ENCODE results near the gene SRBD1. TPM values are rescaled to one million over a fixed set of nuclear protein-coding genes. Genes with fewer than 3 reads are reported as not detected.

The SRBD1 gene
- total RNA-seq, 2 donors from 2014 or later, result 19.0 to 22.3 TPM

DNA sequence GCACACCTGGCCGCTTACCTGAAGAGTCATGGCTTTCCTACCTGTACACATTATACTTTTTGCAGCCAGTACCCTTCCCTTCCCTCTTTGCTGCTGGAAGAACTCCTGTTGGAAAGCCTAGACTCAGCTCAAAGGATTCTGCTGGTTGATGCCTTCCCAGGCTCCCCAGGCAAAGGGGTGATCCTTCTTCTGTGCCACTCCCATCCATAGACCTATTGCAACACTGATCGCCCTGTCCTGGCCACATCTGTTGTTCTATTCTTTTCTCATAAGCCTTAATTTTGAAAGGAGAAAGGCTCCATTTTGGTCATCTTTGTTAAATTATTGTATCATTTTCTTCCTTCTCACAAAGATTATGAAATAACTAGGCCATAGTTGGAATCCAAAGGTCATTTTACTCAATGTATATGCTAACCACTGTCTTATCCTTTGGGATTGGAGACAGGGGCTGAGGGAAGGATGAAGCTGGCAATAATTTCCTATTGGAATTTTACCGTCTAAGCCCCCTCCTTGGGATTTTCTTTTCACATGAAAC lies 37.0 kb upstream of the SRBD1 start:
- TF ChIP-seq, protein P1, sequence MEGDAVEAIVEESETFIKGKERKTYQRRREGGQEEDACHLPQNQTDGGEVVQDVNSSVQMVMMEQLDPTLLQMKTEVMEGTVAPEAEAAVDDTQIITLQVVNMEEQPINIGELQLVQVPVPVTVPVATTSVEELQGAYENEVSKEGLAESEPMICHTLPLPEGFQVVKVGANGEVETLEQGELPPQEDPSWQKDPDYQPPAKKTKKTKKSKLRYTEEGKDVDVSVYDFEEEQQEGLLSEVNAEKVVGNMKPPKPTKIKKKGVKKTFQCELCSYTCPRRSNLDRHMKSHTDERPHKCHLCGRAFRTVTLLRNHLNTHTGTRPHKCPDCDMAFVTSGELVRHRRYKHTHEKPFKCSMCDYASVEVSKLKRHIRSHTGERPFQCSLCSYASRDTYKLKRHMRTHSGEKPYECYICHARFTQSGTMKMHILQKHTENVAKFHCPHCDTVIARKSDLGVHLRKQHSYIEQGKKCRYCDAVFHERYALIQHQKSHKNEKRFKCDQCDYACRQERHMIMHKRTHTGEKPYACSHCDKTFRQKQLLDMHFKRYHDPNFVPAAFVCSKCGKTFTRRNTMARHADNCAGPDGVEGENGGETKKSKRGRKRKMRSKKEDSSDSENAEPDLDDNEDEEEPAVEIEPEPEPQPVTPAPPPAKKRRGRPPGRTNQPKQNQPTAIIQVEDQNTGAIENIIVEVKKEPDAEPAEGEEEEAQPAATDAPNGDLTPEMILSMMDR (IDR thresholded peaks at IDR 0.05), result no peak
- H3K27ac ChIP-seq, result no peak overlapping the region
- no peak for ATAC-seq (ENCODE audit: insufficient number of reproducible peaks, low FRiP score, low read depth)

DNA sequence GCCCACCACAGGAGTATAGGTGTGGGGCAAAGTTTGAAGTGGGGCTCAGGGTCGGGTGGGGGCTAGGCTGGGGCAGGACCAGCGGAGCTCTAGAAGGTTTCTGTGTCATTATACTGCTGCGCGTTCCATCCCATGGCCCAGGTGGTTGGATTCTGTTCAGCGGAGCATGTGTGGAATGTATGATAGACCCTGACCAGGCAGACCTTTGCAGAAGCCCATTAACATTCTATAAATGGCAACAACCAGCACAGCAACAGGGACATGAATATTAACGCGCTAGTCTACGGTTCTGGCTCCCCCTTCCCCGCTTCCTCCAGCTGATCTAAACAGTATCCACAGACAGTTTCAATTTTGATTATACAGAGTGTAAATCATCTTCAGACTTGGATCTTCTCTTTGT lies 36.3 kb upstream of the SRBD1 start:
- no peak overlapping the region for H3K4me3 ChIP-seq
- no peak overlapping the region for H3K27ac ChIP-seq
- peaks cover 0 to 16% of the 10 kb centered on the region in 2 donors for H3K4me1 ChIP-seq (ENCODE audit: control insufficient read depth in 1 of 2, low read depth in 2 of 2)
- no peaks in the 10 kb centered on the region for H3K36me3 ChIP-seq
- ATAC-seq (ENCODE audit: insufficient number of reproducible peaks, low FRiP score, low read depth) (no peak), DNase-seq (ENCODE audit: low spot score) (no peak)
- H3K9me3 ChIP-seq, result no peaks in the 10 kb centered on the region
- TF ChIP-seq, protein P1 (IDR thresholded peaks at IDR 0.05), result no peak
- peaks cover 5% of the 10 kb centered on the region for H3K27me3 ChIP-seq (replicated peaks; ENCODE audit: insufficient read depth)

More for the DNA sequence above, 37.0 kb upstream of the SRBD1 start:
- Histone ChIP-seq H3K4me1 (ENCODE audit: control insufficient read depth in 1 of 2, low read depth in 2 of 2) (peaks cover 0 to 21% of the 10 kb centered on the region in 2 donors), H3K4me3 (no peak overlapping the region), H3K9me3 (no peaks in the 10 kb centered on the region), H3K36me3 (no peaks in the 10 kb centered on the region), H3K27me3 (replicated peaks; ENCODE audit: insufficient read depth) (no peaks in the 10 kb centered on the region)
- no peak for DNase-seq (ENCODE audit: low spot score)

DNA sequence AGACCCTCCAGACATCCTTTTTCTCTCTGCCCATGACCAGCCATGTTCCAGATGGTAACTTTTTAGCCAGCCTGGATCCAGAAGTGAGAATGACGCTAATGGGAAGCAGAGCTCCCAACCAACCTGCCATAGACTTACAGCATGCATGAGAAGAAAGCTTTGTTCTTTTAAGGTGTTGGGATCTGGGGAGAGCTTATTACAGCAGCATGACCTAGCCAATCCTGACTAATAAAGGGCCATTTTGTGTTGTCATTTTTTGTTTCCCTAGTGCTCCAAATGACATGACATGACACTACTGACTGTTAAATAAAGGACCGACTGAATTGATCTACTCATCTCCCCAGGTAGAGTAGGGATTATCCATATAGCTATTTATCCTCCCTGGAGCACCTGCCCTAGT lies 35.2 kb upstream of the SRBD1 start:
- DNase-seq (ENCODE audit: low spot score), result no peak
- H3K27me3 ChIP-seq (replicated peaks; ENCODE audit: insufficient read depth), result peaks cover 5% of the 10 kb centered on the region
- H3K4me3 ChIP-seq, result no peak overlapping the region
- no peaks in the 10 kb centered on the region for H3K9me3 ChIP-seq
- ATAC-seq (ENCODE audit: insufficient number of reproducible peaks, low FRiP score, low read depth), result no peak
- TF ChIP-seq, protein P1 (IDR thresholded peaks at IDR 0.05), result no peak
- H3K4me1 ChIP-seq (ENCODE audit: control insufficient read depth in 1 of 2, low read depth in 2 of 2), result peaks cover 0 to 16% of the 10 kb centered on the region in 2 donors
- no peak overlapping the region for H3K27ac ChIP-seq
- H3K36me3 ChIP-seq, result no peaks in the 10 kb centered on the region

DNA sequence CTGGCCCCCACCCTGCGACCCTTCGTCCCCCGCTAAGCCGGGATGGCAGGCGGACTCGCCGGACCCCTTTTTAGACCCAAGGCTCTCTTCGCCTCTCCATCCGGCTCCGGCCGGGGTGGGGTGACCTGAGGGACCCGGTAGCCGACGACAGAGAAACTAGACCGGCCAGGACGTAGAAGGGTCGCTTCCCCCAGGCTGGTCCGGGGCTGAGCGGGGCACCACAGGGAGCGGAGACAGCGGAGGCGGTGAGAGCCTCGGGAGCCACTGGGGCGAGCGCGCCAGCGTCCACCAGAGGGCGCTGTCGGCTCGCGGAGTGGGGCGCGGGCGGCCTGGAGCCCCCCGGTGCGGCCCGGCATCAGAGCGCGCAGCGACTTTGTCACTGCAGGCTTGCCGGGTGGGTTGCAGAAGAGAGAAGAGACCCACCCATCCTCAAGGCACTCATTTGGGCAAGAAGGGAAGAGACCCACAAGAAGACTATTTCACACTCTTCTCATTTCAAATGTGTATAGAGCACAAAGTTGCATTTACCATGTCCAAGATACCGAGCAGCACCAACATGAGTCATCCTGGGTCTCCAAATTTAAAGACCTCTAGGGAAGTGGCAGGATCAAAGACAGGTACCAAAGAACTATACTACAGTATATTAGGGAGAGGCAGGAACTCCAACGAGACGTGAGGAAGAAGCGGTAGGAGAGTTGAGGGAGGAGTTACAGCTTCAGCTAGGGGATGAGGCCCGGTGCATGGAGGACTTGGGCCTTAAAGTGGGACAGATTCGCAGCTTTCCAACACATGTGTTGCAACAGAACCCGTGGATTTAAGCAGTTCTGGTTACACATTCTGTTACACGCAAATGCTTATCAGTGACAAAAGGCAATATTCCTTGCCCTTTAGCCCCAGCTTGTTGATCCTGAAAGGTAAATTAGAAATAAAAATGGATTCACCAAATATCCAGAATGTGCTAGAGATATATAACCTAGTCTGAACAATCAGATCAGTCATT lies 32.8 kb upstream of the SRBD1 start:
- ATAC-seq (ENCODE audit: insufficient number of reproducible peaks, low FRiP score, low read depth), result peak; percentile 45
- H3K4me1 ChIP-seq (ENCODE audit: control insufficient read depth in 1 of 2, low read depth in 2 of 2), result peaks cover 0 to 11% of the 10 kb centered on the region in 2 donors
- H3K27ac ChIP-seq, result no peak overlapping the region
- TF ChIP-seq, protein P1 (IDR thresholded peaks at IDR 0.05), result peak; percentile 99
- no peaks in the 10 kb centered on the region for H3K9me3 ChIP-seq
- peak overlapping the region; percentile 68 for H3K4me3 ChIP-seq
- DNase-seq (ENCODE audit: low spot score), result no peak
- no peaks in the 10 kb centered on the region for H3K36me3 ChIP-seq
- peaks cover 5% of the 10 kb centered on the region for H3K27me3 ChIP-seq (replicated peaks; ENCODE audit: insufficient read depth)

DNA sequence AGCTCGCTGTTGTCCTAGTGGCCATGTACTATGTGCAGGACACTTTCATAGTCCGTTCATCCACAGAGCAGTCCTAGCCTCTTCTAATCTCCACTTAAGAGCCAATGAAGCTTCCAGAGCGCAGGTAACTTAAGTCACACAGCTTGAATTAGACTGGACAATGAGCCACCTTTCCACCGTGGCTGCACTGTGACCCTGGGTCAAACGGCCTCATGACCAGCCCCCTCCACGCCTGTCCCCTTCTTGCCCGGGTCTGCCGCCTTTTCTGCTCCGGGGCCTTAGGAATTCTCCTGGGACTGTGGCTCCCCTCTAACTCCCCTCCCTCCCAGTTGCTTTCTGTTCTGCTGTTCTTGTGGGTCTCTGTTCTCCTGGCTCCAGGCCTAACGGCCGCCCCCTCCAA lies 32.0 kb upstream of the SRBD1 start:
- ATAC-seq (ENCODE audit: insufficient number of reproducible peaks, low FRiP score, low read depth) (no peak), DNase-seq (ENCODE audit: low spot score) (no peak)
- H3K27me3 ChIP-seq (replicated peaks; ENCODE audit: insufficient read depth), result peaks cover 5% of the 10 kb centered on the region
- no peaks in the 10 kb centered on the region for H3K9me3 ChIP-seq
- no peak overlapping the region for H3K27ac ChIP-seq
- TF ChIP-seq, protein P1 (IDR thresholded peaks at IDR 0.05), result no peak
- H3K4me1 ChIP-seq (ENCODE audit: control insufficient read depth in 1 of 2, low read depth in 2 of 2), result peaks cover 0 to 10% of the 10 kb centered on the region in 2 donors
- H3K36me3 ChIP-seq, result no peaks in the 10 kb centered on the region
- peak overlapping the region; percentile 68 for H3K4me3 ChIP-seq

Measured in thoracic aorta (tissue), 2 donors.